ENCODE measurements around the gene CNGA3.
A peak's percentile ranks its signal among the peaks of the same experiment; 100 is the strongest.

CNGA3 gene

GRCh38 chr2:98376996-98377395 lies 30.7 kb downstream of the CNGA3 start:
- no peak for DNase-seq (ENCODE audit: low read depth in 2 of 2)

GRCh38 chr2:98377544-98377943 lies 31.3 kb downstream of the CNGA3 start:
- no peak for DNase-seq (ENCODE audit: low read depth in 2 of 2)

GRCh38 chr2:98378196-98378595 lies 31.9 kb downstream of the CNGA3 start:
- DNase-seq (ENCODE audit: low read depth in 2 of 2): no peak

GRCh38 chr2:98378901-98379300 lies 32.6 kb downstream of the CNGA3 start:
- DNase-seq (ENCODE audit: low read depth in 2 of 2): no peak

GRCh38 chr2:98379311-98380202 lies 33.3 kb downstream of the CNGA3 start:
- DNase-seq (ENCODE audit: low read depth in 2 of 2): no peak

- DNase-seq (ENCODE audit: low read depth in 2 of 2): no peak
These were observed 33.9 kb downstream of the CNGA3 start for GRCh38 chr2:98380203-98380535.

GRCh38 chr2:98381494-98381893 lies 35.2 kb downstream of the CNGA3 start:
- DNase-seq (ENCODE audit: low read depth in 2 of 2): no peak

GRCh38 chr2:98382086-98382485 lies 35.8 kb downstream of the CNGA3 start:
- DNase-seq (ENCODE audit: low read depth in 2 of 2): no peak

GRCh38 chr2:98382739-98383138 lies 36.5 kb downstream of the CNGA3 start:
- no peak for DNase-seq (ENCODE audit: low read depth in 2 of 2)

- no peak for DNase-seq (ENCODE audit: low read depth in 2 of 2)
These were observed 36.9 kb downstream of the CNGA3 start for GRCh38 chr2:98383166-98383565.

GRCh38 chr2:98385050-98385699 lies 38.9 kb downstream of the CNGA3 start:
- DNase-seq (ENCODE audit: low read depth in 2 of 2): peak; percentile 15 to 48

GRCh38 chr2:98387478-98387877 lies 41.2 kb downstream of the CNGA3 start:
- no peak for DNase-seq (ENCODE audit: low read depth in 2 of 2)

- DNase-seq (ENCODE audit: low read depth in 2 of 2): no peak
These were observed 41.8 kb downstream of the CNGA3 start for GRCh38 chr2:98388081-98388480.

- DNase-seq (ENCODE audit: low read depth in 2 of 2): no peak
These were observed 42.5 kb downstream of the CNGA3 start for GRCh38 chr2:98388601-98389250.

GRCh38 chr2:98389251-98389605 lies 43.0 kb downstream of the CNGA3 start:
- DNase-seq (ENCODE audit: low read depth in 2 of 2): no peak

GRCh38 chr2:98390571-98391476 lies 44.6 kb downstream of the CNGA3 start:
- DNase-seq (ENCODE audit: low read depth in 2 of 2): no peak

- no peak for DNase-seq (ENCODE audit: low read depth in 2 of 2)
These were observed 45.5 kb downstream of the CNGA3 start for GRCh38 chr2:98391581-98392270.

GRCh38 chr2:98393354-98393753 lies 47.1 kb downstream of the CNGA3 start:
- no peak for DNase-seq (ENCODE audit: low read depth in 2 of 2)

- no peak for DNase-seq (ENCODE audit: low read depth in 2 of 2)
These were observed 48.4 kb downstream of the CNGA3 start for GRCh38 chr2:98394595-98395153.

- no peak for DNase-seq (ENCODE audit: low read depth in 2 of 2)
These were observed 49.7 kb downstream of the CNGA3 start for GRCh38 chr2:98395977-98396376.

All from stimulated activated CD4-positive, alpha-beta T cell treated with anti-CD3 and anti-CD28 coated beads, Interleukin-1b, Interleukin-23, amount 100 ng/mL, for 1 hour (primary cell).